WI38 (cell line): ENCODE data around the gene GALNT17.

Source experiments
- H3K4me3 ChIP-seq: 2 replicates; pipeline ENCODE4 v1.5.1; 2011; ENCODE audit warnings: low read depth, mild to moderate bottlenecking, control low read depth, low read length
- TF ChIP-seq, protein P1 (sequence below): IDR thresholded peaks from 2 replicates; pipeline ENCODE4 v1.5.1; 2012; ENCODE audit warnings: low read depth, mild to moderate bottlenecking, control low read depth, low read length

GALNT17 gene

DNA sequence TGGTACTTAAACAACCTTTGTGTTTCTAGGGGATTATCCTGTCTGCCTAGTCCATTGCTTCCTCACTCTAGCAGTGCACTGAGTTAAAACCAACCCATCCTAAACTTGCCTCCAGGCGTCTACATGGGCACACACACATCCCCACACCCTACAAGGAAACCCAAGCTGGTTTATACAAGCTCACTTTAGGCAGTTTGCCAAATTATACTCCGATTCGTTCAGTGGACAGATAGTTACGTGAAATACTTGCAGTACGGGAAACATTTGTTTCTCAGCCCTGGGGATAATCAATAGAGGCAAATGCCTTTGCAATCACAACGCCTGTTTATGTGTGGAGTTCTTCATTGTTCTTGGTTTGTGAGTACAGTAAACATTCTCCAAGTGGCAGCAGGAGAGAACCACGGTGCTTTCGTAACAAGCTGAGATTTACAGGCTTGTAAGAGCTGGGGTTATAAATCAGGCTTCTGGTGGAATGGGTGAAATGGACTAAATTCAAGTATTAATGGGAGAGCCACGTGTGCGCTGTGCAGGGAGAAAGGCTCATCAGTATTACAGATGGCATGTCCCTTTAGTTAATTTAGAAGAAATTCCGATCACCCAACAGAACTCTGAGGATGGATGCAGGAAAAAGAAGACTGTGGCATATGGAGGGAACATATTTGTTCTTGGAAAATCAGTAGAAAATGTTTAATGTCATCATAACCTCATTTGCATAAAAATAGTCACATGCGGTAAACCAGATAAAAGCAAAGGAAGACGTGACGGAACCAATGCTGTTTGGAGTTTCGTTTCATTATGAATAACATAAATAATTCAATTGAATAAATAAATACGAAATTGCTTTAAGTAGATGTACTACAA, 217.1 kb downstream of the GALNT17 start:
- H3K4me3 ChIP-seq: no peak overlapping the region
- TF ChIP-seq, protein P1, sequence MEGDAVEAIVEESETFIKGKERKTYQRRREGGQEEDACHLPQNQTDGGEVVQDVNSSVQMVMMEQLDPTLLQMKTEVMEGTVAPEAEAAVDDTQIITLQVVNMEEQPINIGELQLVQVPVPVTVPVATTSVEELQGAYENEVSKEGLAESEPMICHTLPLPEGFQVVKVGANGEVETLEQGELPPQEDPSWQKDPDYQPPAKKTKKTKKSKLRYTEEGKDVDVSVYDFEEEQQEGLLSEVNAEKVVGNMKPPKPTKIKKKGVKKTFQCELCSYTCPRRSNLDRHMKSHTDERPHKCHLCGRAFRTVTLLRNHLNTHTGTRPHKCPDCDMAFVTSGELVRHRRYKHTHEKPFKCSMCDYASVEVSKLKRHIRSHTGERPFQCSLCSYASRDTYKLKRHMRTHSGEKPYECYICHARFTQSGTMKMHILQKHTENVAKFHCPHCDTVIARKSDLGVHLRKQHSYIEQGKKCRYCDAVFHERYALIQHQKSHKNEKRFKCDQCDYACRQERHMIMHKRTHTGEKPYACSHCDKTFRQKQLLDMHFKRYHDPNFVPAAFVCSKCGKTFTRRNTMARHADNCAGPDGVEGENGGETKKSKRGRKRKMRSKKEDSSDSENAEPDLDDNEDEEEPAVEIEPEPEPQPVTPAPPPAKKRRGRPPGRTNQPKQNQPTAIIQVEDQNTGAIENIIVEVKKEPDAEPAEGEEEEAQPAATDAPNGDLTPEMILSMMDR: no peak

DNA sequence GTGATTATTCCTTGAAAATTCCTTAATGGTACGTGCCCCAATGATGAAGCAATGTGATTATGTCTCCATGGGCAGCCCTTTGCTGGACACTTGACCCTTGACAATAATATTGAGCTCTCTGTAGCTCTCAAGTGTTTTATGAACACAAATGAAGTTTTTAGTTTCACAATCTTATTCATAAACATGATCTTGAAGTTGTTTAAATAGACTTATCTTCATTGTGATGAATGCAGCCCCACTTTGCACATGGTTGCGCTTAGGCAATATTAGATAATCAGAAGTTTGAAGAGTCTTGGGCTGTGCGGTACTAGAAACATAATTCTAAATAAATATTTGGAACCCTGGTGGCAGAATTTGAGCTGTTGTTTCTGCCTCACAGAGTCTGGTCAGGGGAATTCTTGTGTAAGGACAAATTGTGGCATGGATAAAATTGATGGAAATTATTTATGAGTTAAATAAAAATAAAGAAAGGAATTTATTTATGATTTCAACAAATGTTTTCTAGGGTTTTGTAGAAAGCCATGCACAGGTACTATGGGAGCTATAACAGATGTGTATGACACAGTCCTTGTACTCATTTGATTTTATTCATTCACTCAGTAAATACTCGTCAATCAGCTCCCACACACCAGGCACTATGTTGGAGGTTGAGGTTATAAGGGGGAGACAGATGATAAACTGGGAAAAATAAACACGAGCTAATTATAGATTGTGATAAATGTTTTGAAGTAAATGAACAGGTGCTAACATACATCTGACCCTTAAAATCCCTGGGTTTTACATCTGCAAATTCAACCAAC, 217.9 kb downstream of the GALNT17 start:
- TF ChIP-seq, protein P1: no peak
- H3K4me3 ChIP-seq: no peak overlapping the region

DNA sequence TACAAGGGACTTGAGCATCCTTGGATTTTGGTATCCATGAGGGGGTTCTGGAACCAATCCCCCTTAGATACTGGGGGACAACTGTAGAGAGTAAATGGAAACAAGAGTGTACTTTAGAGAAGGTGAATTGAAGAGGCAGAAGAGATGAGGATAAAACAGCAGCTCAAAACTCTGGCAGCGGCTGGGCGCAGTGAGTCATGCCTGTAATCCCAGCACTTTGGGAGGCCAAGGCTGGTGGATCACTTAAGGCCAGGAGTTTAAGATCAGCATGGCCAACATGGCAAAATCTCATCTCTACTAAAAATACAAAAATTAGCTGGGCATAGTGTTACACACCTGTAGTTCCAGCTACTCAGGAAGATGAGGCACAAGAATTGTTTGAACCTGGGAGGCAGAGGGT, 218.7 kb downstream of the GALNT17 start:
- TF ChIP-seq, protein P1: no peak
- no peak overlapping the region for H3K4me3 ChIP-seq

DNA sequence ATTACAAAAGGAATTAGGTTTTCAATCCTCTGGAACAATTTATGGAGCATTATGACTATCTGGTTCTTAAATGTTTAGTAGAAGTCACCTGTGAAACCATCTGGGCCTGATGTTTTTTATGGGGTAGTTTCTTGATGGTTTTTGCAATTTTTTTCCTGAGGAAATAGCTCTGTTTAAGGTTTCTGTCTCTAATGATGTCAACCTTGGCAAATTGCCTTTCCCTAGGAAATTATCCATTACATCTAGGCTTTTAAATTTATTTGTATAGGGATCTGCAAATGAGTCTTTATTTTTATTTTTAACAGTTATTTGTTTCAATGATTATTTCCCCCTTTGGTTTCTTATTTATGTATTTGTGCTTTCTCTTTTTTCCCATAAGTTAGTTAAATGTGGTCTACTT, 222.8 kb downstream of the GALNT17 start:
- TF ChIP-seq, protein P1: no peak
- no peak overlapping the region for H3K4me3 ChIP-seq

DNA sequence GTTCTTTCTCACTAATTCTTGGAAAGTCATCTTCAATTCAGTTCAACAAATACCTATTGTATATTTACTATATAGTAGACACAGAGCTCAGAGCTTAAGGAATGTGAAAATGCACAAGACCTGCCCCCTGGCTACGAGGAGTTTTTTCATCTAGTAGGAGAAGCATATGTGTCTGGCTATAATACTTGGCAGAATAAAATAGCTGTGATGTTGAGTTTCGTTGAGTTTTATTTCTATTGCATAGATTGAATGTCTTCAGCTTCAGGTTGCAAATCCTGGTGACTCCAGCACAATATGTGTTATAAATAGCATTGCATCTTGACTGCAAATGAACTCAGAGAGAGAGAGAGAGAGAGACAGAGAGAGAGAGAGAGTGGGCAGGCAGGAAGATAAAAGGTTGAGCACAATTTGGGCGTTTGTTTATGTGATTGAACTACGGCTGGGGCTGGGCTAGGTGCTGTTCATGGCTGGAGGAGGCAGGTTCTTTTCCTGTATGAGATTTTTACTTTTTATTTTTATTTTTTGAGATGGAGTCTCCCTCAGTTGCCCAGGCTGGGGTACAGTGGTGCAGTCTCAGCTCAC, 229.6 kb downstream of the GALNT17 start:
- TF ChIP-seq, protein P1: no peak
- no peak overlapping the region for H3K4me3 ChIP-seq

DNA sequence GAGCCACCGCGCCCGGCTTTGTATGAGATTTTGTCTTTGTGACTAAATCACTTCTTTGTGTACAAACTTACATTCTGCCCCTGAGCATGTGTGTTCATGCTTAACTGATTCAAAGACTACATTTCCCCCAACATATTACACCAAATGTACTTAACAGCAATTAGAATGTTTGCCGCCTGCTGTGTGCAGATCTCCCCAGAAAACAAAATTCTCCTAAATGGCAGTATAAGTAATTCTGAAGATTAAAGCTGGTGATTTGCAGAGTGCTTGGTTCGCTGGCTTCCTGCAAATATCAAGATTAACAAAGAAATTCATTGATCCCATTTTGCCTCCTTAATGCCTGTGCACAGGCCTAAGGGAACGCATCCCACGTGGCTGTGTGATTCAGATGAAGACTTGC, 230.3 kb downstream of the GALNT17 start:
- no peak overlapping the region for H3K4me3 ChIP-seq
- TF ChIP-seq, protein P1: no peak
